BLaER1 (cell line): Measurements from ENCODE around the gene SMPD3.

ENCODE experiments used
- H3K27ac ChIP-seq: shearing (Covaris generic); formaldehyde crosslinking; 2 replicates; pipeline ENCODE4 v1.8.1; 2022
- H3K27me3 ChIP-seq: shearing (Covaris generic); formaldehyde crosslinking; 2 replicates; pipeline ENCODE4 v1.8.1; 2022
- H3K36me3 ChIP-seq: shearing (Covaris generic); formaldehyde crosslinking; 2 replicates; pipeline ENCODE4 v1.8.1; 2022
- H3K4me1 ChIP-seq: shearing (Covaris generic); formaldehyde crosslinking; 2 replicates; pipeline ENCODE4 v1.8.1; 2022
- H3K4me2 ChIP-seq: shearing (Covaris generic); formaldehyde crosslinking; 2 replicates; pipeline ENCODE4 v1.8.1; 2022
- H3K4me3 ChIP-seq: shearing (Covaris generic); formaldehyde crosslinking; 2 replicates; pipeline ENCODE4 v1.8.1; 2022
- H3K9ac ChIP-seq: shearing (Covaris generic); formaldehyde crosslinking; 2 replicates; pipeline ENCODE4 v1.8.1; 2022
- H3K9me3 ChIP-seq: shearing (Covaris generic); formaldehyde crosslinking; 2 replicates; pipeline ENCODE4 v1.8.1; 2022
- H4K20me1 ChIP-seq: shearing (Covaris generic); formaldehyde crosslinking; 2 replicates; pipeline ENCODE4 v1.8.1; 2022
- Cebpa-rat ChIP-seq: shearing (Covaris generic); IDR thresholded peaks from 2 replicates; pipeline ENCODE4 v1.8.1; 2022

Gene SMPD3

GRCh38 chr16:68445458-68445857, 2.9 kb downstream of the SMPD3 start:
- Histone ChIP-seq H3K27ac (no peak overlapping the region), H4K20me1 (peaks cover 25% of the 10 kb centered on the region), H3K9ac (no peak overlapping the region), H3K36me3 (no peaks in the 10 kb centered on the region), H3K9me3 (no peaks in the 10 kb centered on the region), H3K4me1 (peaks cover 17% of the 10 kb centered on the region), H3K4me2 (no peak overlapping the region), H3K27me3 (peaks cover 17% of the 10 kb centered on the region), H3K4me3 (no peak overlapping the region)
- no peak for TF ChIP-seq Cebpa-rat

- no peak overlapping the region for H3K9ac ChIP-seq
- no peak overlapping the region for H3K4me3 ChIP-seq
- H3K36me3 ChIP-seq = no peaks in the 10 kb centered on the region
- peaks cover 17% of the 10 kb centered on the region for H3K27me3 ChIP-seq
- no peak for TF ChIP-seq Cebpa-rat
- H3K4me1 ChIP-seq = peaks cover 15% of the 10 kb centered on the region
- no peak overlapping the region for H3K4me2 ChIP-seq
- no peak overlapping the region for H3K27ac ChIP-seq
- no peaks in the 10 kb centered on the region for H3K9me3 ChIP-seq
- H4K20me1 ChIP-seq = peaks cover 25% of the 10 kb centered on the region
Measured at GRCh38 chr16:68444056-68444657, 4.2 kb downstream of the SMPD3 start.

DNA sequence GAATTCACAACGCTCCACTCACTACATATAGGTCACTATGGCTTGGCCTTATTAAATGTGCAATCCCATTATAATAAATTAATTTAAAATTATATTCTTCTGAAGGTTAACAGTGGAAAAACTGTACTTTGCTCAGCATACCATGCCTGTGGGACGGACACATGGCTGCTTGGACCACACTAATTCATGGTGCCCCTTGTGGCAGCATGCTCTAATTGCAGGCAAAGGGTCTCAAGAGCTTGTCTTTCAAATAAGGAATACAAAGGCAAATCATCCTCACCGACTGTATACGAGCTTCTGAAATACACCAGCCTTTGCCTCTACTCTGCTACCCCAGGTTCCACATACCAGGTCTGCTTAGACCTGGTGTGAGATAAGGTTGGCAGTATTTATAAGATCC, 11.7 kb downstream of the SMPD3 start:
- no peak for TF ChIP-seq Cebpa-rat
- Histone ChIP-seq H3K9ac (no peak overlapping the region), H4K20me1 (no peaks in the 10 kb centered on the region), H3K4me3 (no peak overlapping the region), H3K27me3 (no peaks in the 10 kb centered on the region), H3K4me1 (no peaks in the 10 kb centered on the region), H3K9me3 (peaks cover 9% of the 10 kb centered on the region; the same call in 1 of the 2 replicates), H3K36me3 (no peaks in the 10 kb centered on the region), H3K4me2 (no peak overlapping the region), H3K27ac (no peak overlapping the region)

DNA sequence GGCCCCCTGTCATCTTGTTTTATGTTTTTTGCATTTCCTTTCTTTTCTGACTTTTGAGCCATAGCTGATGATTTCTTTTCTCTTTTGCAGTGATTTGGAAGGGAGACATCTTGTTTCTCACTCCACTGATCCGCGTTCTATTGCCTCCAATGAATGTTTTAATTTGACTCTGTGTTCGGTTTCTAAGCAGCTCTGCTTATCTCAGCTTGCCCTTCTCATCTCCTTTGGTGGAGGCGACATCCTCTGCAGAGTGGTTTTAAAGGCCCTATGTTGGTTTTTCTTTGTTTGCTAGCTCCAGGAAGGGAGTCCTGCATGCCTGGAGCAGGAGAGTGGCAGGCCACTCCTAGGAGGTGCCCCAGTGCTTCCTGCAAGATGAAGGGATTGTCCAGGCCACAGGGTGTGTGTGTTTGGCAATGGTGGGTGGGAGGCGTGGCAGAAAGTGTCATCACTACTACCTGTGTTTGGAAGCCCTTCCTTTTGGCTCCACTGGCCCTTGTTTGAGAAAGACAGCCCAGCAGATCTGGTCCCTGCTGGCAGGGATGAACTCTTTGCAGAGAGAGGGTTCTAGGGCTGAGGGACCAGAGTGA, 13.6 kb downstream of the SMPD3 start:
- Histone ChIP-seq H4K20me1 (no peaks in the 10 kb centered on the region), H3K4me3 (no peak overlapping the region), H3K9ac (no peak overlapping the region), H3K4me2 (no peak overlapping the region), H3K9me3 (peaks cover 9% of the 10 kb centered on the region; the same call in 1 of the 2 replicates), H3K36me3 (no peaks in the 10 kb centered on the region), H3K27me3 (no peaks in the 10 kb centered on the region), H3K4me1 (peaks cover 12% of the 10 kb centered on the region), H3K27ac (no peak overlapping the region)
- no peak for TF ChIP-seq Cebpa-rat

DNA sequence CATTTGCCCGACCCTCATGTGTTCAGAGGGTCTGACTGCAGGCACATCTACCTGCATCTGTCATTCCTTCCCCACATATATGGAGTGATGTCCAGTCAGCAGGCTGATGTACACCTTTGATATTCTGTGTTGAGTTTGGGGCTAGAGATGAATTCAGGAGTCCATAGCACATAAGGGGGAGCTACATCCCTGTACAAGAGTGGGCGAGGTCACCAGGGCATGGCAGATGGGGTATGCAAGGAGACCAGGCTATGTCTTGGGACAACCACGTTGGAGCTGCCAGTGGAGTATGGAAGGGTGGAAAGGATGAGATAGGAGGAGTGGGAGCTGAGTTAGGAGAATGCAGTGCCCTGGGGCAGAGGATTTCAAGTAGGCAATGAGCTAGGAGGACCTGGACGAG, 15.0 kb downstream of the SMPD3 start:
- H3K4me1 ChIP-seq = peaks cover 12% of the 10 kb centered on the region
- peaks cover 9% of the 10 kb centered on the region; the same call in 1 of the 2 replicates for H3K9me3 ChIP-seq
- no peak overlapping the region for H3K4me3 ChIP-seq
- H3K27me3 ChIP-seq = no peaks in the 10 kb centered on the region
- H4K20me1 ChIP-seq = no peaks in the 10 kb centered on the region
- H3K36me3 ChIP-seq = no peaks in the 10 kb centered on the region
- no peak overlapping the region for H3K4me2 ChIP-seq
- no peak overlapping the region for H3K9ac ChIP-seq
- TF ChIP-seq Cebpa-rat = no peak
- no peak overlapping the region for H3K27ac ChIP-seq

- no peaks in the 10 kb centered on the region for H4K20me1 ChIP-seq
- H3K27me3 ChIP-seq = no peaks in the 10 kb centered on the region
- peaks cover 12% of the 10 kb centered on the region for H3K4me1 ChIP-seq
- H3K9me3 ChIP-seq = peaks cover 9% of the 10 kb centered on the region; the same call in 1 of the 2 replicates
- no peak overlapping the region for H3K4me3 ChIP-seq
- H3K9ac ChIP-seq = no peak overlapping the region
- H3K36me3 ChIP-seq = no peaks in the 10 kb centered on the region
- no peak overlapping the region for H3K27ac ChIP-seq
- no peak overlapping the region for H3K4me2 ChIP-seq
- no peak for TF ChIP-seq Cebpa-rat
Measured at GRCh38 chr16:68432701-68433100, 15.6 kb downstream of the SMPD3 start.

GRCh38 chr16:68429076-68429854, 19.0 kb downstream of the SMPD3 start:
- Histone ChIP-seq H3K9me3 (no peaks in the 10 kb centered on the region), H3K27me3 (no peaks in the 10 kb centered on the region), H4K20me1 (no peaks in the 10 kb centered on the region), H3K4me1 (peaks cover 12% of the 10 kb centered on the region), H3K4me3 (no peak overlapping the region), H3K36me3 (no peaks in the 10 kb centered on the region), H3K27ac (no peak overlapping the region), H3K9ac (no peak overlapping the region), H3K4me2 (no peak overlapping the region)
- TF ChIP-seq Cebpa-rat = no peak

GRCh38 chr16:68427649-68428303, 20.5 kb downstream of the SMPD3 start:
- H3K9me3 ChIP-seq = no peaks in the 10 kb centered on the region
- no peak overlapping the region for H3K27ac ChIP-seq
- no peaks in the 10 kb centered on the region for H3K36me3 ChIP-seq
- no peak for TF ChIP-seq Cebpa-rat
- H3K4me3 ChIP-seq = no peak overlapping the region
- no peaks in the 10 kb centered on the region for H4K20me1 ChIP-seq
- no peaks in the 10 kb centered on the region for H3K27me3 ChIP-seq
- H3K4me2 ChIP-seq = no peak overlapping the region
- no peak overlapping the region for H3K9ac ChIP-seq
- peaks cover 12% of the 10 kb centered on the region for H3K4me1 ChIP-seq

- Histone ChIP-seq H3K9me3 (no peaks in the 10 kb centered on the region), H3K9ac (no peak overlapping the region), H3K4me3 (no peak overlapping the region), H3K4me2 (no peak overlapping the region), H3K27ac (no peak overlapping the region), H4K20me1 (no peaks in the 10 kb centered on the region), H3K27me3 (no peaks in the 10 kb centered on the region), H3K4me1 (peaks cover 21% of the 10 kb centered on the region), H3K36me3 (no peaks in the 10 kb centered on the region)
- no peak for TF ChIP-seq Cebpa-rat
Measured at GRCh38 chr16:68426347-68426652, 22.0 kb downstream of the SMPD3 start.
